ENCODE data around the gene TK2.

TK2 gene

DNA sequence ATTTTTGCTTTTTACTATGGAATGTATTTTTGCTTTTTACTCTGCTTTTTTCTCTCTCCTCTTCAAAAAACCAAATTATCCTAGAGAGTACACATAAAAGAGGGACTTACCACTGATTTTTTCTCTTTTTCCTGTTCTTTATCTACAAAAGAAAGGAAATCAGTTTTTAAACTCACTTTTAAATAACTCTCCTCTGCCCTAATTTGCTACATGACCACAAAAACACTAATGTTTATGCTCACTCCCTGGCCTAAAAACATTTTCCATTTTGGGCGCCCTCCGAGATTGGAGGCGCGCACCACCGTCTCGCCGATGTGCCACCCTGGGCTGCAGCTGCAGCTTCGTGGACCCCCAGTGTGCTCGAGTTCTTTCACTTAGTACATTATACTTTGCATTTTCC is 1.1 kb downstream of the TK2 start:
- Histone ChIP-seq H3K9me3 (ENCODE audit: insufficient read depth, low read depth, low read length) (no peaks in the 10 kb centered on the region), H3K4me1 (ENCODE audit: insufficient read depth, low read length, poor library complexity, severe bottlenecking) (peaks cover 67% of the 10 kb centered on the region), H2AFZ (ENCODE audit: low read length) (no peak overlapping the region), H3K9me2 (replicated peaks; ENCODE audit: low read depth, low read length) (no peaks in the 10 kb centered on the region), H3K9ac (ENCODE audit: low read depth, low read length, poor library complexity, severe bottlenecking) (peak overlapping the region; percentile 92), H4K20me1 (ENCODE audit: insufficient read depth, low read length, poor library complexity, severe bottlenecking) (peaks cover 10% of the 10 kb centered on the region), H3K27me3 (ENCODE audit: insufficient read depth, low read length, poor library complexity, severe bottlenecking) (no peaks in the 10 kb centered on the region), H3K4me3 (ENCODE audit: low read length, poor library complexity, severe bottlenecking) (peak overlapping the region; percentile 94), H3F3A (ENCODE audit: low read depth) (peaks cover 14% of the 10 kb centered on the region; the same call in 1 of the 2 replicates), H3K4me2 (ENCODE audit: low read depth, low read length, poor library complexity, severe bottlenecking) (peak overlapping the region; percentile 98), H3K36me3 (ENCODE audit: insufficient read depth, low read length) (no peaks in the 10 kb centered on the region), H3K79me2 (ENCODE audit: insufficient read depth, low read length) (peaks cover 43% of the 10 kb centered on the region)
- TF ChIP-seq, protein P1, sequence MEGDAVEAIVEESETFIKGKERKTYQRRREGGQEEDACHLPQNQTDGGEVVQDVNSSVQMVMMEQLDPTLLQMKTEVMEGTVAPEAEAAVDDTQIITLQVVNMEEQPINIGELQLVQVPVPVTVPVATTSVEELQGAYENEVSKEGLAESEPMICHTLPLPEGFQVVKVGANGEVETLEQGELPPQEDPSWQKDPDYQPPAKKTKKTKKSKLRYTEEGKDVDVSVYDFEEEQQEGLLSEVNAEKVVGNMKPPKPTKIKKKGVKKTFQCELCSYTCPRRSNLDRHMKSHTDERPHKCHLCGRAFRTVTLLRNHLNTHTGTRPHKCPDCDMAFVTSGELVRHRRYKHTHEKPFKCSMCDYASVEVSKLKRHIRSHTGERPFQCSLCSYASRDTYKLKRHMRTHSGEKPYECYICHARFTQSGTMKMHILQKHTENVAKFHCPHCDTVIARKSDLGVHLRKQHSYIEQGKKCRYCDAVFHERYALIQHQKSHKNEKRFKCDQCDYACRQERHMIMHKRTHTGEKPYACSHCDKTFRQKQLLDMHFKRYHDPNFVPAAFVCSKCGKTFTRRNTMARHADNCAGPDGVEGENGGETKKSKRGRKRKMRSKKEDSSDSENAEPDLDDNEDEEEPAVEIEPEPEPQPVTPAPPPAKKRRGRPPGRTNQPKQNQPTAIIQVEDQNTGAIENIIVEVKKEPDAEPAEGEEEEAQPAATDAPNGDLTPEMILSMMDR (conservative IDR thresholded peaks at IDR 0.05; ENCODE audit: low read length), result no peak
- TF ChIP-seq EZH2phosphoT487 (IDR thresholded peaks at IDR 0.05; ENCODE audit: borderline replicate concordance), result no peak

DNA sequence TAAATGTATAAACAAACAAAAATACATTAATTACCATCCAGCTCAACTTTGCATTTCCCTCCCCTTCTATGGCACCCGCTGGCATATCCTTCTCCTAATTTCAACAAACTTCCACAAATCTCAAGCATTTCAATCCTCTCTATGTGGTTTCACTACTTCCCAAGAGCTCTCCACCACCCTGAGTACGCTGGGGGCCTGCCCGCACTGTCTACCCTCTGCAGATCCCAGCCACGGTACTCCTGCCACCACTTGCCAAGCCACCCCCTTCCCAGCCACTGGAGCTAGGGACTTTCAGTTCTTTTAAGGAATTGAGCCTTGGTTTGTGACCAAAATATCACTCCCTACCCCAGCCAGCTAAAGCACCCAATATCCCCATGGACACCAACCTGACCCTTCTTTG is 1.9 kb downstream of the TK2 start:
- Histone ChIP-seq H3K36me3 (ENCODE audit: insufficient read depth, low read length) (no peaks in the 10 kb centered on the region), H3F3A (ENCODE audit: low read depth) (peaks cover 14% of the 10 kb centered on the region; the same call in 1 of the 2 replicates), H3K4me1 (ENCODE audit: insufficient read depth, low read length, poor library complexity, severe bottlenecking) (peaks cover 64% of the 10 kb centered on the region), H4K20me1 (ENCODE audit: insufficient read depth, low read length, poor library complexity, severe bottlenecking) (peaks cover 2% of the 10 kb centered on the region), H3K79me2 (ENCODE audit: insufficient read depth, low read length) (peaks cover 35% of the 10 kb centered on the region), H3K27me3 (ENCODE audit: insufficient read depth, low read length, poor library complexity, severe bottlenecking) (no peaks in the 10 kb centered on the region), H3K9me2 (replicated peaks; ENCODE audit: low read depth, low read length) (no peaks in the 10 kb centered on the region), H3K9me3 (ENCODE audit: insufficient read depth, low read depth, low read length) (no peaks in the 10 kb centered on the region), H3K9ac (ENCODE audit: low read depth, low read length, poor library complexity, severe bottlenecking) (peak overlapping the region; percentile 92), H3K4me3 (ENCODE audit: low read length, poor library complexity, severe bottlenecking) (peak overlapping the region; percentile 94), H2AFZ (ENCODE audit: low read length) (no peak overlapping the region), H3K4me2 (ENCODE audit: low read depth, low read length, poor library complexity, severe bottlenecking) (peak overlapping the region; percentile 98)
- TF ChIP-seq, protein P1 (conservative IDR thresholded peaks at IDR 0.05; ENCODE audit: low read length), result no peak
- no peak for TF ChIP-seq EZH2phosphoT487 (IDR thresholded peaks at IDR 0.05; ENCODE audit: borderline replicate concordance)

DNA sequence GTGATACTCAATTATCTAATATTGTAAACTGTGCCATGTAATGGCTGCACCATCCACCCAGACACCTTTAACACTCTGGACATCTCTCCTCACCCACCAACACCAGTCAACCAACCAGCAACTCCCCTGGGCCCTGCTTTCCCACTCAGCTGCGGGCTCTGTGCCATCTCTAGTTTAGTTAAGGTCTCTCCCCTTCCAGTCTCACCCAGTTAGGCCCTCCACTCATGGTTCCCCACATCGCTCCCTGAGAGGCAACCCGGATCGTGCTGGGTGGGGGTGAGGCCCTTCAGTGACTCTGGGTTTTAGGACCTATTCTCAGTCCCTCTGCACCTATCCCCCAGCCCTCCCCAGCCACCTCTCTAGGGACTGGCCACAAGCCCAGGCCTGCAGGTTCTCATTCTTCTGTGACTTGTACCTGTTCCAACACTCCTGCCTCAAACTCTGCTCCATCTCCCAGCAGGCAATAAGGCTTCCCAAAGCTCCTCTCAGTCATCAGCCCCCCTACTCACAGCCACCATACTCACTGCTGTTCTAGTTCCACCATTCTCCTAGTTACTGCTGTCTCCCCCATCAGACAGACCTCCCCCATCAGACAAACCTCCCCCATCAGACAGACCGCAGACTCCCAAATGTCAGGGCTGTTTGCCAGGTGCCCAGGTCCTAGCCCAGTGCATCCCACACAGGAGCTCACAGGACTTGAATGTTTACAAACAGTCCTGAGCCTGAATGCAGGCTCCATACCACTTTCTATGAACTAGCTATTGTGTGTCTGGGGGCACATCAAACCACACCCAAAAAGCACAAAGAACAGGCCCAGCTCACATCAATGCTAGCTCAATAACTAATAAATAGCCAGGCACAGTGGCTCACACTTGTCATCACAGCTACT is 2.6 kb downstream of the TK2 start:
- no peaks in the 10 kb centered on the region for H3K27me3 ChIP-seq (ENCODE audit: insufficient read depth, low read length, poor library complexity, severe bottlenecking)
- H3K36me3 ChIP-seq (ENCODE audit: insufficient read depth, low read length), result no peaks in the 10 kb centered on the region
- H3K79me2 ChIP-seq (ENCODE audit: insufficient read depth, low read length), result peaks cover 29% of the 10 kb centered on the region
- H2AFZ ChIP-seq (ENCODE audit: low read length), result no peak overlapping the region
- H3K4me3 ChIP-seq (ENCODE audit: low read length, poor library complexity, severe bottlenecking), result no peak overlapping the region
- peak overlapping the region; percentile 98 for H3K4me2 ChIP-seq (ENCODE audit: low read depth, low read length, poor library complexity, severe bottlenecking)
- H3K9me2 ChIP-seq (replicated peaks; ENCODE audit: low read depth, low read length), result no peaks in the 10 kb centered on the region
- H3K9ac ChIP-seq (ENCODE audit: low read depth, low read length, poor library complexity, severe bottlenecking), result peak overlapping the region; percentile 24
- H4K20me1 ChIP-seq (ENCODE audit: insufficient read depth, low read length, poor library complexity, severe bottlenecking), result no peaks in the 10 kb centered on the region
- peaks cover 14% of the 10 kb centered on the region; the same call in 1 of the 2 replicates for H3F3A ChIP-seq (ENCODE audit: low read depth)
- H3K4me1 ChIP-seq (ENCODE audit: insufficient read depth, low read length, poor library complexity, severe bottlenecking), result peaks cover 61% of the 10 kb centered on the region
- no peaks in the 10 kb centered on the region for H3K9me3 ChIP-seq (ENCODE audit: insufficient read depth, low read depth, low read length)
- TF ChIP-seq, protein P1 (conservative IDR thresholded peaks at IDR 0.05; ENCODE audit: low read length), result no peak
- TF ChIP-seq EZH2phosphoT487 (IDR thresholded peaks at IDR 0.05; ENCODE audit: borderline replicate concordance), result no peak

Measured in Loucy (cell line).